Liver (tissue), 9 donors: ENCODE measurements around the gene FGFBP1. TPM values are rescaled to one million over a fixed set of nuclear protein-coding genes. Genes with fewer than 3 reads are reported as not detected.

Experiments
- DNase-seq: peaks from one replicate; pipeline ENCODE4 v3.0.0-alpha.2; 2017; ENCODE audit warnings: low spot score
- H3K27ac ChIP-seq, 2 donors: one replicate each; pipeline ENCODE4 v1.7.0; 2013; ENCODE audit warnings: inconsistent platforms in 2 of 2, low read length in 2 of 2, control low read depth in 1 of 2, low read depth in 1 of 2, mild to moderate bottlenecking in 1 of 2
- H3K27me3 ChIP-seq, 4 donors: one replicate each; pipeline versions ENCODE4 v1.6.1 to v1.7.0; 2013; ENCODE audit warnings: low read length in 3 of 4, inconsistent platforms in 1 of 4, mild to moderate bottlenecking in 1 of 4, moderate library complexity in 1 of 4; ENCODE audit not compliant: control insufficient read depth in 4 of 4, insufficient read depth in 4 of 4
- H3K36me3 ChIP-seq, 4 donors: one replicate each; pipeline versions ENCODE4 v1.6.1 to v1.7.0; 2013; ENCODE audit warnings: low read length in 3 of 4, mild to moderate bottlenecking in 3 of 4, low read depth in 1 of 4, moderate library complexity in 1 of 4; ENCODE audit not compliant: control insufficient read depth in 4 of 4, insufficient read depth in 3 of 4
- H3K4me1 ChIP-seq, 4 donors: one replicate each; pipeline versions ENCODE4 v1.6.1 to v1.7.0; 2013; ENCODE audit warnings: low read length in 3 of 4, mild to moderate bottlenecking in 3 of 4, moderate library complexity in 1 of 4; ENCODE audit not compliant: control insufficient read depth in 4 of 4, insufficient read depth in 4 of 4
- H3K4me3 ChIP-seq, 3 donors: one replicate each; pipeline versions ENCODE4 v1.6.1 to v1.7.0; 2013; ENCODE audit warnings: low read length in 3 of 3, control low read depth in 1 of 3, low read depth in 1 of 3, mild to moderate bottlenecking in 1 of 3
- H3K9ac ChIP-seq, 2 donors: one replicate each; pipeline ENCODE4 v1.7.0; 2013; ENCODE audit warnings: low read length in 2 of 2, mild to moderate bottlenecking in 2 of 2, moderate library complexity in 2 of 2, control low read depth in 1 of 2, low read depth in 1 of 2
- H3K9me3 ChIP-seq, 4 donors: one replicate each; pipeline versions ENCODE4 v1.6.1 to v1.7.0; 2013; ENCODE audit warnings: low read length in 3 of 4; ENCODE audit not compliant: control insufficient read depth in 4 of 4
- FOXA1 ChIP-seq: IDR thresholded peaks from 2 replicates; pipeline ENCODE4 v1.6.1; 2016; ENCODE audit warnings: antibody characterized with exemption
- FOXA2 ChIP-seq: IDR thresholded peaks from 2 replicates; pipeline ENCODE4 v1.6.1; 2016; ENCODE audit warnings: antibody characterized with exemption
- GABPA ChIP-seq, 2 donors: IDR thresholded peaks in 1 of 2; conservative IDR thresholded peaks in 1 of 2; 2 replicates each; pipeline ENCODE4 v1.6.1; 2016; ENCODE audit warnings: antibody characterized with exemption in 2 of 2, mild to moderate bottlenecking in 1 of 2, moderate library complexity in 1 of 2
- HNF4A ChIP-seq, 2 donors: conservative IDR thresholded peaks; 2 replicates each; pipeline ENCODE4 v1.6.1; 2016; ENCODE audit warnings: antibody characterized with exemption in 2 of 2, mild to moderate bottlenecking in 2 of 2
- HNF4G ChIP-seq: IDR thresholded peaks from 2 replicates; pipeline ENCODE4 v1.6.1; 2016; ENCODE audit warnings: antibody characterized with exemption
- JUND ChIP-seq, 2 donors: IDR thresholded peaks; 2 replicates each; pipeline ENCODE4 v1.6.1; 2016; ENCODE audit warnings: antibody characterized with exemption in 2 of 2
- NR2F2 ChIP-seq: IDR thresholded peaks from 2 replicates; pipeline ENCODE4 v1.6.1; 2016; ENCODE audit warnings: antibody characterized with exemption
- RAD21 ChIP-seq, 2 donors: IDR thresholded peaks; 2 replicates each; pipeline ENCODE4 v1.6.1; 2016; ENCODE audit warnings: antibody characterized with exemption in 2 of 2, mild to moderate bottlenecking in 2 of 2
- SP1 ChIP-seq: IDR thresholded peaks from 2 replicates; pipeline ENCODE4 v1.6.1; 2018; ENCODE audit warnings: antibody characterized with exemption, mild to moderate bottlenecking
- TAF1 ChIP-seq: conservative IDR thresholded peaks from 2 replicates; pipeline ENCODE4 v1.6.1; 2016; ENCODE audit warnings: antibody characterized with exemption, mild to moderate bottlenecking
- WGBS: extraction: QIAGEN DNeasy Blood & Tissue Kit; methylation state at CpG from one replicate; pipeline ENCODE4 v1.1.7; 2013; 5-methylcytosine and 5-hydroxymethylcytosine counted together
- polyA plus RNA-seq, 2 donors: library from polyadenylated mRNA; stranded (reverse) in 1 of 2; unstranded in 1 of 2; fragments of 200-250 nt in 1 of 2; fragments of >200 nt in 1 of 2; fragmentation: Nextera tagmentation in 1 of 2; extraction: Ambion mirVana in 1 of 2; gene quantifications; one replicate each; pipeline versions ENCODE4 v1.2.1 to v1.2.3, GENCODE V29; 2013 to 2015
- total RNA-seq, 2 donors: library from RNA; depleted of rRNA; stranded (reverse); fragments of >200 nt; gene quantifications; one replicate each; pipeline ENCODE4 v1.2.3, GENCODE V29; 2014
- TF ChIP-seq, protein P1 (sequence below): IDR thresholded peaks from 2 replicates; pipeline ENCODE4 v1.6.1; 2016; ENCODE audit warnings: antibody characterized with exemption, mild to moderate bottlenecking
- TF ChIP-seq, protein P2 (sequence below): IDR thresholded peaks from 2 replicates; pipeline ENCODE4 v1.6.1; 2016; ENCODE audit warnings: antibody characterized with exemption
- TF ChIP-seq, protein P3 (sequence below): fragments of 150-350 bp; IDR thresholded peaks from 2 replicates; pipeline ENCODE4 v1.5.1; 2017; ENCODE audit warnings: improper control_type of control experiment, low read depth, low read length; ENCODE audit not compliant: missing input control
- TF ChIP-seq, protein P4 (sequence below): IDR thresholded peaks from 2 replicates; pipeline ENCODE4 v1.6.1; 2016; ENCODE audit warnings: antibody characterized with exemption
- TF ChIP-seq, protein P5 (sequence below): IDR thresholded peaks from 2 replicates; pipeline ENCODE4 v1.6.1; 2016; ENCODE audit warnings: antibody characterized with exemption
- donor health status: healthy.
- donor health status: healthy.
- donor health status: healthy.
- donor health status: healthy.
- donor health status: healthy.

FGFBP1 gene
- total and polyA plus RNA-seq, 4 donors = not detected

DNA sequence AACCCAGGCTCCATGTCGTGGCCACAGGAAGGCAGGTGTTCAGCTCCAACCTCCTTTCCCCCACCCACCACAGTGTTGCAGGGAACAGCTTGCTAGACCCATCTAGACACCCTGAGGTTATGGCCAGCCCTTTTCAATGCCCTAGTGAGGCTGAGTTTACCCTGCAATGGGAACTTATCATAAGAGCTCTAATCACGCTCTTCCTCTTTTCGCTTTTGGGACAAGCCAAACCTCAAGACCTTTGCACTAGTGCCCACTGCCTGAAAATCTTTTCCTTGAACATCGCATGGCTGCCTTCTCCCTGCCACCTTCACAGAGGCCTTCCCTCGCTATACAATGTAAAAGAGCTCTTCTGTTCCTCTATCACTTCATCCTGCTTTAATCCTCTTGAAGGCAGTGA, 26.8 kb upstream of the FGFBP1 start (continued):
- no peak for TF ChIP-seq FOXA1
- no peak for TF ChIP-seq GABPA (IDR thresholded peaks at IDR 0.05 in 1 of 2, conservative IDR thresholded peaks at IDR 0.05 in 1 of 2)
- no peak for TF ChIP-seq RAD21 (IDR thresholded peaks at IDR 0.05)

DNA sequence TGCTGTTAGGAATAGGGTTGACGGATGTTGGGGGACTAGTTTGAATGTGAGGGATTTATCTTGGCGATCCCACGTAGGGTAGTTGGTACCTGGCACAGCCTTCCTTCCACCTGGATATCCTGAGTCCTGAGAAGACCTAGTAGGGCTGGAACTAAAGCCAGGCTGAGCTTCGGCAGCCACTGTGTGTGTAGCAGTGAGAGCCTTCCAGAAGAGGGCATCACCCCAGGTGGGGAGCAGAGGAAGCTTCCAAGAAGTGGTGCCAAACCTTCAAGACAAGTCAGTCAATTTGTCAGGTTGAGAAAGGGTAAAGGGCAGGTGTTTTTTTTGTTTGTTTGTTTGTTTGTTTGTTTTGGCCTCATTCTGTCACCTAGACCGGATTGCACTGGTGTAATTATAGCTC, 25.6 kb upstream of the FGFBP1 start:
- H3K4me1 ChIP-seq = no peaks in the 10 kb centered on the region
- H3K36me3 ChIP-seq = no peaks in the 10 kb centered on the region
- H3K4me3 ChIP-seq = no peak overlapping the region
- no peak overlapping the region for H3K27ac ChIP-seq
- H3K27me3 ChIP-seq = no peaks in the 10 kb centered on the region
- TF ChIP-seq, protein P1, sequence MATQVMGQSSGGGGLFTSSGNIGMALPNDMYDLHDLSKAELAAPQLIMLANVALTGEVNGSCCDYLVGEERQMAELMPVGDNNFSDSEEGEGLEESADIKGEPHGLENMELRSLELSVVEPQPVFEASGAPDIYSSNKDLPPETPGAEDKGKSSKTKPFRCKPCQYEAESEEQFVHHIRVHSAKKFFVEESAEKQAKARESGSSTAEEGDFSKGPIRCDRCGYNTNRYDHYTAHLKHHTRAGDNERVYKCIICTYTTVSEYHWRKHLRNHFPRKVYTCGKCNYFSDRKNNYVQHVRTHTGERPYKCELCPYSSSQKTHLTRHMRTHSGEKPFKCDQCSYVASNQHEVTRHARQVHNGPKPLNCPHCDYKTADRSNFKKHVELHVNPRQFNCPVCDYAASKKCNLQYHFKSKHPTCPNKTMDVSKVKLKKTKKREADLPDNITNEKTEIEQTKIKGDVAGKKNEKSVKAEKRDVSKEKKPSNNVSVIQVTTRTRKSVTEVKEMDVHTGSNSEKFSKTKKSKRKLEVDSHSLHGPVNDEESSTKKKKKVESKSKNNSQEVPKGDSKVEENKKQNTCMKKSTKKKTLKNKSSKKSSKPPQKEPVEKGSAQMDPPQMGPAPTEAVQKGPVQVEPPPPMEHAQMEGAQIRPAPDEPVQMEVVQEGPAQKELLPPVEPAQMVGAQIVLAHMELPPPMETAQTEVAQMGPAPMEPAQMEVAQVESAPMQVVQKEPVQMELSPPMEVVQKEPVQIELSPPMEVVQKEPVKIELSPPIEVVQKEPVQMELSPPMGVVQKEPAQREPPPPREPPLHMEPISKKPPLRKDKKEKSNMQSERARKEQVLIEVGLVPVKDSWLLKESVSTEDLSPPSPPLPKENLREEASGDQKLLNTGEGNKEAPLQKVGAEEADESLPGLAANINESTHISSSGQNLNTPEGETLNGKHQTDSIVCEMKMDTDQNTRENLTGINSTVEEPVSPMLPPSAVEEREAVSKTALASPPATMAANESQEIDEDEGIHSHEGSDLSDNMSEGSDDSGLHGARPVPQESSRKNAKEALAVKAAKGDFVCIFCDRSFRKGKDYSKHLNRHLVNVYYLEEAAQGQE = no peak
- TF ChIP-seq GABPA (IDR thresholded peaks at IDR 0.05 in 1 of 2, conservative IDR thresholded peaks at IDR 0.05 in 1 of 2) = no peak
- TF ChIP-seq TAF1 = no peak
- TF ChIP-seq, protein P2, sequence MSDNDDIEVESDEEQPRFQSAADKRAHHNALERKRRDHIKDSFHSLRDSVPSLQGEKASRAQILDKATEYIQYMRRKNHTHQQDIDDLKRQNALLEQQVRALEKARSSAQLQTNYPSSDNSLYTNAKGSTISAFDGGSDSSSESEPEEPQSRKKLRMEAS = no peak
- no peak for TF ChIP-seq RAD21 (IDR thresholded peaks at IDR 0.05)
- TF ChIP-seq SP1 = no peak
- TF ChIP-seq JUND (IDR thresholded peaks at IDR 0.05) = no peak
- TF ChIP-seq, protein P3, sequence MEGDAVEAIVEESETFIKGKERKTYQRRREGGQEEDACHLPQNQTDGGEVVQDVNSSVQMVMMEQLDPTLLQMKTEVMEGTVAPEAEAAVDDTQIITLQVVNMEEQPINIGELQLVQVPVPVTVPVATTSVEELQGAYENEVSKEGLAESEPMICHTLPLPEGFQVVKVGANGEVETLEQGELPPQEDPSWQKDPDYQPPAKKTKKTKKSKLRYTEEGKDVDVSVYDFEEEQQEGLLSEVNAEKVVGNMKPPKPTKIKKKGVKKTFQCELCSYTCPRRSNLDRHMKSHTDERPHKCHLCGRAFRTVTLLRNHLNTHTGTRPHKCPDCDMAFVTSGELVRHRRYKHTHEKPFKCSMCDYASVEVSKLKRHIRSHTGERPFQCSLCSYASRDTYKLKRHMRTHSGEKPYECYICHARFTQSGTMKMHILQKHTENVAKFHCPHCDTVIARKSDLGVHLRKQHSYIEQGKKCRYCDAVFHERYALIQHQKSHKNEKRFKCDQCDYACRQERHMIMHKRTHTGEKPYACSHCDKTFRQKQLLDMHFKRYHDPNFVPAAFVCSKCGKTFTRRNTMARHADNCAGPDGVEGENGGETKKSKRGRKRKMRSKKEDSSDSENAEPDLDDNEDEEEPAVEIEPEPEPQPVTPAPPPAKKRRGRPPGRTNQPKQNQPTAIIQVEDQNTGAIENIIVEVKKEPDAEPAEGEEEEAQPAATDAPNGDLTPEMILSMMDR = no peak
- no peak for TF ChIP-seq NR2F2
- TF ChIP-seq FOXA2 = no peak
- TF ChIP-seq HNF4G = no peak
- no peak for TF ChIP-seq FOXA1
- TF ChIP-seq, protein P4, sequence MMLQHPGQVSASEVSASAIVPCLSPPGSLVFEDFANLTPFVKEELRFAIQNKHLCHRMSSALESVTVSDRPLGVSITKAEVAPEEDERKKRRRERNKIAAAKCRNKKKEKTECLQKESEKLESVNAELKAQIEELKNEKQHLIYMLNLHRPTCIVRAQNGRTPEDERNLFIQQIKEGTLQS = no peak
- TF ChIP-seq HNF4A (conservative IDR thresholded peaks at IDR 0.05) = no peak
- TF ChIP-seq, protein P5, sequence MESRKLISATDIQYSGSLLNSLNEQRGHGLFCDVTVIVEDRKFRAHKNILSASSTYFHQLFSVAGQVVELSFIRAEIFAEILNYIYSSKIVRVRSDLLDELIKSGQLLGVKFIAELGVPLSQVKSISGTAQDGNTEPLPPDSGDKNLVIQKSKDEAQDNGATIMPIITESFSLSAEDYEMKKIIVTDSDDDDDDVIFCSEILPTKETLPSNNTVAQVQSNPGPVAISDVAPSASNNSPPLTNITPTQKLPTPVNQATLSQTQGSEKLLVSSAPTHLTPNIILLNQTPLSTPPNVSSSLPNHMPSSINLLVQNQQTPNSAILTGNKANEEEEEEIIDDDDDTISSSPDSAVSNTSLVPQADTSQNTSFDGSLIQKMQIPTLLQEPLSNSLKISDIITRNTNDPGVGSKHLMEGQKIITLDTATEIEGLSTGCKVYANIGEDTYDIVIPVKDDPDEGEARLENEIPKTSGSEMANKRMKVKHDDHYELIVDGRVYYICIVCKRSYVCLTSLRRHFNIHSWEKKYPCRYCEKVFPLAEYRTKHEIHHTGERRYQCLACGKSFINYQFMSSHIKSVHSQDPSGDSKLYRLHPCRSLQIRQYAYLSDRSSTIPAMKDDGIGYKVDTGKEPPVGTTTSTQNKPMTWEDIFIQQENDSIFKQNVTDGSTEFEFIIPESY = no peak
- no peak overlapping the region for H3K9ac ChIP-seq
- WGBS = 70% methylated on average over 5 of the region's 5 CpGs
- no peak for DNase-seq
- H3K9me3 ChIP-seq = peaks cover 0 to 2% (median 0%) of the 10 kb centered on the region in 4 donors
